ENCODE data around the gene PARP2.

The PARP2 gene

GRCh38 chr14:20387576-20387975 lies 44.1 kb downstream of the PARP2 start:
- Histone ChIP-seq H3K4me3 (no peak overlapping the region), H3K27ac (no peak overlapping the region)

DNA sequence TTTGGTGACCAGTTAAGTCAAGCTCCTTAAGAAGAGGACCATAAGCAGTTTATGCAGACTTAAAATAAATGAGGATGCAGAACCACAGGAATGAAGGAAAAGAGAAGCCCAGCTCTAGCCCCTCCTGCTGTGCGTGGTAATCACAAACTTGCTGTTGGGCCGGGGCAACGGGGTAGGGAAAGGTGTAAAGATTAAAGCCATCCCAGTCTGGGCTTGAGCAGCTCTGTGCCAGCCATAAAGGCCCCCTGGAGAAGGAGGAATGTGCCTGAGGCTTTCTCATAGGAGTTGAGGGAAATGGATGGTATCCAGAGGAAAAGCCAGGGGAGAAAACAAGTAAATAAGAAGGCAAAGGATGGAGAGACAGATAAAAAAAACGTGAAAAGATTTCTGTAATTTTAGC lies 44.7 kb downstream of the PARP2 start:
- Histone ChIP-seq H3K27ac (no peak overlapping the region), H3K4me3 (no peak overlapping the region)

DNA sequence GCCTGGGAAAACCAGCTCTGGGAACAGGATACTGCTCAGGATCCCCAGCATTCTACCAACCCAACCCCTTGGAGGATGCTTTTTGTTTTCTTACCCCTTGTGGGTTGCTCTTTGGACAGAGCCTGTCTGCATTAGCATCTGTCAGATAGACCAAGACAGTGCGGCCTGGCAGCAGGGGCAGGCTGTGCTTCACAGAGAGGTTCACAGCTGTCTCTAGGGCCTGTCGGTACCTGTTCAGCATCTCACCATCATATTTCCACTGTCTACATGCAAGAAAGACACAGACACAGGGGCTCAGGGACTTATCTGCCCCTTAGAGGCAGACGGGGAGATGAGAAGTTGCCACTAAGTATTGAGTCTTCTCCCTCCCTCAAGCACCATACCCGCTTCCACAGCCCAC lies 48.1 kb downstream of the PARP2 start:
- Histone ChIP-seq H3K27ac (no peak overlapping the region), H3K4me3 (no peak overlapping the region)

DNA sequence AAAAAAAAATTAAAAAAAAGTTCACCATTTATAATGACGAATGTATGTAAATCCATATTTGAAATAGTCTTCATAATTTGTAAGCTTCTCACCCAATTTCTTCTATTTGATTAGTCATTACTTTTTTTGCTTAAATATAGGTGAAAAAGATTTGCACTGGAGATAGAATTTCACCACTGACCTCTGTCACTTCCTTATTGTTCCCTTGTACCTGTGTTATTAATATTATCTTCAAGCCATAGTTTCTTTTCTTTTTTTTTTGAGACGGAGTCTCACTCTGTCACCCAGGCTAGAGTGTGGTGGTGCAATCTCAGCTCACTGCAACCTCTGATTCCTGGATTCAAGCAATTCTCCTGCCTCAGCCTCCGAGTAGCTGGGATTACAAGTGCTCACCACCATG lies 54.1 kb downstream of the PARP2 start:
- H3K27ac ChIP-seq, result no peak overlapping the region
- no peak overlapping the region for H3K4me3 ChIP-seq

DNA sequence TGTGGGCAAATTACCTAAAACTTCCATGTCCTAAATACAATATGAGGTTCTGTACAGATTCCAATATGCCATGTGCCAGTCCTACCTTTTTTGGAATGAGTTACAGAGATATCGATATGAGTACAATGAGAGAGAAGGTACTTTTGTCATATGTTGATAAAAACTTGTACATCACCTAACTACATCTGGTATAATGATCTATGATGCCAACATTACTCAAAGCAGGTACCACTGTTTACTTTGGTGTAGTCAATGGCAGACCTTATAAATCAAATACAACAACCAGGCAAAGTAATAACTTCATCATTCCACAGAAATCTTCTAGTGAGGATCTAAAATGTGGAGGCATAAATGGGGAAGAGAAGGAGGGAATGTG lies 57.1 kb downstream of the PARP2 start:
- H3K27ac ChIP-seq, result peak overlapping the region in 2 of 21 experiments; percentile 26 to 55
- H3K4me3 ChIP-seq, result no peak overlapping the region

DNA sequence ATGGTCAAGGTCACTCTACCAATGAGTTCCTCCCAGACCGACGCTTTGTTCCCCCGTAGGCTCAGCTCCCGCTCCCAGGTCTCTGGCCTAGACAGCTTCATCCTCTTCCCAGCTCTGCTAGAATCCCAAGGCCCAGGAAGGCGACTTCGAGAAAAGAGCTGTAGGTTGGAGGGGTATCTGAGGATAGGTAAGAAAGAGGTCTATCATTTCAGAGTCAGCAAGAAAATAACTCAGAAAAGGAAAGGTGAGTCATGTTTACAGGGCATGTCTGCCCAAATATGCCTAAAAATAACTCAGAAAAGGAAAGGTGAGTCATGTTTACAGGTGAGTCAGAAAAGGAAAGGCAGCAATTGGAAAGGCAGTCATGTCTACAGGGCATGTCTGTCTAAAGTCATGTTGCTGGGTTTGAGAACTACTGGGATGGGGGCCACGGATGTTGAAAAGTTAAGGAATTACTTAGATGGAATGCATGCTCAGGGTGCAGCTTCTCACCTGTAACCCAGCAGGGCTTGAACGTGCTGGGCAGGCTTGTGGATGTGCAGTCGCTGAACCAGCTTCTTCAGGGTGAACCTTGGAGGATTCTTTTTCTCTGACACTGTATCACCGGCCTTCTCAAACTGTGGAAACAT lies 57.6 kb downstream of the PARP2 start:
- Histone ChIP-seq H3K4me3 (no peak overlapping the region), H3K27ac (peak overlapping the region in 6 of 21 experiments; percentile 26 to 55 (median 42))

- no peak overlapping the region for H3K27ac ChIP-seq
- no peak overlapping the region for H3K4me3 ChIP-seq
Observed at GRCh38 chr14:20403521-20403920, 60.1 kb downstream of the PARP2 start.
